ENCODE results near the gene WIPF2. TPM values are rescaled to one million over a fixed set of nuclear protein-coding genes. Genes with fewer than 3 reads are reported as not detected.

WIPF2 gene
- total RNA-seq, 1 experiment from 2014 or later: 23.0 TPM

GRCh38 chr17:40312131-40312731, 93.1 kb downstream of the WIPF2 start:
- Mint-ChIP-seq H3K4me1 (peaks cover 57% of the 10 kb centered on the region), H3K27ac (no peak overlapping the region), H3K4me3 (no peak overlapping the region), H3K9me3 (no peaks in the 10 kb centered on the region), H3K27me3 (ENCODE audit: low read depth) (peaks cover 13% of the 10 kb centered on the region), H3K36me3 (no peaks in the 10 kb centered on the region)
- DNase-seq (ENCODE audit: low spot score): peak; percentile 7
- TF ChIP-seq ZBTB43 (CRISPR knock-in tag; IDR thresholded peaks at IDR 0.05): no peak
- no peak for TF ChIP-seq MYBL2 (CRISPR knock-in tag; IDR thresholded peaks at IDR 0.05)
- no peak for TF ChIP-seq TP53 (CRISPR knock-in tag; IDR thresholded peaks at IDR 0.05)
- no peak for TF ChIP-seq SMAD4 (CRISPR knock-in tag; IDR thresholded peaks at IDR 0.05)
- no peak for TF ChIP-seq ATF1 (CRISPR knock-in tag; IDR thresholded peaks at IDR 0.05)
- TF ChIP-seq NFATC4 (CRISPR knock-in tag; IDR thresholded peaks at IDR 0.05): no peak
- TF ChIP-seq EMX1 (CRISPR knock-in tag; IDR thresholded peaks at IDR 0.05): no peak
- no peak for TF ChIP-seq NFYB (CRISPR knock-in tag; conservative IDR thresholded peaks at IDR 0.05; ENCODE audit: low read depth)
- no peak for TF ChIP-seq ATF6 (CRISPR knock-in tag; IDR thresholded peaks at IDR 0.05)
- CTCF ChIA-PET: interaction anchor here (2.3 to 10.9 kb wide), 2 partner anchors 41 to 43 kb away, joined by 12 to 259 read pairs; no protein-coding TSS in a partner anchor
- ATAC-seq: no peak
- POLR2A ChIA-PET: interaction anchor here (1.6 kb wide), 1 partner anchor 24 kb away, joined by 3 read pairs; the partner anchor contains the start of gene CDC6

- Mint-ChIP-seq H3K36me3 (no peaks in the 10 kb centered on the region), H3K27ac (no peak overlapping the region), H3K4me1 (peaks cover 63% of the 10 kb centered on the region), H3K27me3 (ENCODE audit: low read depth) (peaks cover 14% of the 10 kb centered on the region), H3K9me3 (no peaks in the 10 kb centered on the region), H3K4me3 (no peak overlapping the region)
- ChIA-PET CTCF (interaction anchor here (0.7 to 2.3 kb wide), 2 partner anchors 42 to 132 kb away, joined by 5 to 12 read pairs; no protein-coding TSS in a partner anchor), POLR2A (no interaction called here)
- TF ChIP-seq ZNF317 (CRISPR knock-in tag; IDR thresholded peaks at IDR 0.05; ENCODE audit: borderline replicate concordance, low read depth) (no peak), JAZF1 (CRISPR knock-in tag; IDR thresholded peaks at IDR 0.05) (no peak), ZNF512 (CRISPR knock-in tag; IDR thresholded peaks at IDR 0.05; ENCODE audit: borderline replicate concordance) (no peak), TP53 (CRISPR knock-in tag; IDR thresholded peaks at IDR 0.05) (no peak), IRF1 (CRISPR knock-in tag; IDR thresholded peaks at IDR 0.05) (no peak), NR2C2 (CRISPR knock-in tag; IDR thresholded peaks at IDR 0.05) (no peak), TCF7 (CRISPR knock-in tag; IDR thresholded peaks at IDR 0.05; ENCODE audit: low read depth) (no peak), MYBL2 (CRISPR knock-in tag; IDR thresholded peaks at IDR 0.05) (no peak), SP1 (CRISPR knock-in tag; conservative IDR thresholded peaks at IDR 0.05) (no peak), USF2 (CRISPR knock-in tag; IDR thresholded peaks at IDR 0.05) (no peak), NFATC4 (CRISPR knock-in tag; IDR thresholded peaks at IDR 0.05) (no peak), ZNF232 (CRISPR knock-in tag; IDR thresholded peaks at IDR 0.05) (no peak), CREB1 (CRISPR knock-in tag; IDR thresholded peaks at IDR 0.05) (no peak), GABPB1 (CRISPR knock-in tag; IDR thresholded peaks at IDR 0.05) (no peak), GRHL2 (CRISPR knock-in tag; IDR thresholded peaks at IDR 0.05; ENCODE audit: insufficient replicate concordance, severe bottlenecking) (no peak), AFF4 (CRISPR knock-in tag; IDR thresholded peaks at IDR 0.05; ENCODE audit: borderline replicate concordance) (no peak), FOXJ3 (CRISPR knock-in tag; IDR thresholded peaks at IDR 0.05; ENCODE audit: borderline replicate concordance) (no peak), ZBTB21 (CRISPR knock-in tag; IDR thresholded peaks at IDR 0.05; ENCODE audit: borderline replicate concordance) (no peak)
- peak; percentile 6 for DNase-seq (ENCODE audit: low spot score)
- no peak for ATAC-seq
Observed at GRCh38 chr17:40312893-40313667, 94.0 kb downstream of the WIPF2 start.

Measured in WTC11 (cell line).